SH-SY5Y (cell line): Measurements from ENCODE around the gene CNOT10.

Experiments
- GATA2 ChIP-seq: IDR thresholded peaks from 2 replicates; pipeline ENCODE4 v1.6.1; 2011; ENCODE audit warnings: mild to moderate bottlenecking, low read depth, low read length
- GATA3 ChIP-seq: IDR thresholded peaks from 2 replicates; pipeline ENCODE4 v1.6.1; 2011; ENCODE audit warnings: low read depth, mild to moderate bottlenecking, low read length, moderate library complexity

- TF ChIP-seq GATA3 (no peak), GATA2 (no peak)
These were observed 13.5 kb downstream of the CNOT10 start for GRCh38 chr3:32698506-32698905.
